Vagina (tissue), 2 donors: ENCODE data around the gene SCARB1.

Source experiments
- CTCF ChIP-seq, 3 experiments: fragments of 450-650 bp in 2 of 3; fragments of 200-600 bp in 1 of 3; sonication (generic) in 1 of 3; IDR thresholded peaks; one replicate each; pipeline ENCODE4 v1.5.1; 2017 to 2019; ENCODE audit warnings: antibody characterized with exemption in 3 of 3, mild to moderate bottlenecking in 2 of 3, moderate library complexity in 2 of 3
- POLR2A ChIP-seq, 2 donors: fragments of 450-650 bp; IDR thresholded peaks; one replicate each; pipeline ENCODE4 v1.6.1; 2017; ENCODE audit warnings: antibody characterized with exemption in 2 of 2, mild to moderate bottlenecking in 2 of 2, moderate library complexity in 2 of 2

GRCh38 chr12:124756166-124756565 lies 107.5 kb downstream of the SCARB1 start:
- TF ChIP-seq CTCF (IDR thresholded peaks at IDR 0.05), result no peak
- TF ChIP-seq POLR2A (IDR thresholded peaks at IDR 0.05), result no peak
